Measurements from ENCODE around the gene TMEM25. TPM values are rescaled to one million over a fixed set of nuclear protein-coding genes. Genes with fewer than 3 reads are reported as not detected.

TMEM25 gene
- total and polyA plus RNA-seq, 7 experiments from 2014 or later = 12.1 to 32.8 (median 27.6) TPM

DNA sequence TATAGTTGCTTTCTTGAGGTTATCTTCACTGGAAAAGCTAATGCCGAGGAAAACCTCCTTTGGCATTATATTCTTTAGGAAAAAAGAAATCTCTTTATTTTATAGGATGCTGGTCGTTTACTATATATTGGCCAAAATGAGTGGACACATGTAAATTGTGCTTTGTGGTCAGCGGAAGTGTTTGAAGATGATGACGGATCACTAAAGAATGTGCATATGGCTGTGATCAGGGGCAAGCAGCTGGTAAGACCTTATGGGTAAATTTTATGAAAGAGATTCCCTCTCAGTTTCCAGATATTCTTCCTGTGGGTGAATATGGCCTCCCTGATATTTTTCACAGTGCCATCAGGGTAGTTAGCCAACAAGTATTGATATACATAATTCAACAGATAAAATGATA, 33.2 kb upstream of the TMEM25 start:
- Mint-ChIP-seq H3K36me3 (peaks cover 12 to 63% (median 42%) of the 10 kb centered on the region in 5 donors), H3K27me3 (no peaks in the 10 kb centered on the region), H3K9me3 (no peaks in the 10 kb centered on the region), H3K4me3 (no peak overlapping the region), H3K27ac (no peak overlapping the region), H3K4me1 (peaks cover 0 to 2% (median 0%) of the 10 kb centered on the region in 7 donors)
- no peak overlapping the region for H3K4me3 ChIP-seq (ENCODE audit: low read length)
- H3K4me1 ChIP-seq (ENCODE audit: control insufficient read depth in 2 of 2, insufficient read depth in 2 of 2, low read length in 2 of 2) = no peaks in the 10 kb centered on the region
- ChIA-PET CTCF (interaction anchor here (0.8 kb wide), 1 partner anchor 327 kb away, joined by 4 read pairs; no protein-coding TSS in a partner anchor), POLR2A (interaction anchor here (0.6 to 0.7 kb wide), 2 partner anchors 28 to 268 kb away, joined by 3 read pairs; no protein-coding TSS in a partner anchor)
- intact Hi-C loops (cut with micrococcal nuclease) = no loop called here
- no peak for ATAC-seq
- H3K36me3 ChIP-seq (ENCODE audit: control insufficient read depth in 2 of 3, insufficient read depth in 3 of 3, low read length in 3 of 3) = peaks cover 44 to 90% (median 49%) of the 10 kb centered on the region in 3 experiments
- no peak for DNase-seq
- H3K27ac ChIP-seq (ENCODE audit: low read depth, low read length) = no peak overlapping the region
- H3K27me3 ChIP-seq (ENCODE audit: control insufficient read depth in 2 of 2, insufficient read depth in 2 of 2, low read length in 2 of 2) = no peaks in the 10 kb centered on the region
- H3K9me3 ChIP-seq (ENCODE audit: control insufficient read depth in 2 of 3, low read length in 3 of 3) = no peaks in the 10 kb centered on the region

- intact Hi-C loops (cut with micrococcal nuclease) = no loop called here
- ChIA-PET CTCF (no interaction called here), POLR2A (no interaction called here)
- peak overlapping the region in 5 of 9 donors; percentile 1 to 10 (median 8) for H3K27ac Mint-ChIP-seq
- peaks cover 0 to 12% (median 2%) of the 10 kb centered on the region in 7 donors for H3K4me1 Mint-ChIP-seq
- peaks cover 18 to 76% (median 44%) of the 10 kb centered on the region in 5 donors for H3K36me3 Mint-ChIP-seq
- H3K27ac ChIP-seq (ENCODE audit: low read depth, low read length) = no peak overlapping the region
- ATAC-seq = no peak
- no peaks in the 10 kb centered on the region for H3K27me3 Mint-ChIP-seq
- no peak for DNase-seq
- H3K9me3 Mint-ChIP-seq = no peaks in the 10 kb centered on the region
- H3K4me3 ChIP-seq (ENCODE audit: low read length) = no peak overlapping the region
- no peaks in the 10 kb centered on the region for H3K27me3 ChIP-seq (ENCODE audit: control insufficient read depth in 2 of 2, insufficient read depth in 2 of 2, low read length in 2 of 2)
- no peak overlapping the region for H3K4me3 Mint-ChIP-seq
- no peaks in the 10 kb centered on the region for H3K4me1 ChIP-seq (ENCODE audit: control insufficient read depth in 2 of 2, insufficient read depth in 2 of 2, low read length in 2 of 2)
- H3K9me3 ChIP-seq (ENCODE audit: control insufficient read depth in 2 of 3, low read length in 3 of 3) = no peaks in the 10 kb centered on the region
- H3K36me3 ChIP-seq (ENCODE audit: control insufficient read depth in 2 of 3, insufficient read depth in 3 of 3, low read length in 3 of 3) = peaks cover 36 to 94% (median 57%) of the 10 kb centered on the region in 3 experiments
Measured at GRCh38 chr11:118503216-118503615, 27.8 kb upstream of the TMEM25 start.

DNA sequence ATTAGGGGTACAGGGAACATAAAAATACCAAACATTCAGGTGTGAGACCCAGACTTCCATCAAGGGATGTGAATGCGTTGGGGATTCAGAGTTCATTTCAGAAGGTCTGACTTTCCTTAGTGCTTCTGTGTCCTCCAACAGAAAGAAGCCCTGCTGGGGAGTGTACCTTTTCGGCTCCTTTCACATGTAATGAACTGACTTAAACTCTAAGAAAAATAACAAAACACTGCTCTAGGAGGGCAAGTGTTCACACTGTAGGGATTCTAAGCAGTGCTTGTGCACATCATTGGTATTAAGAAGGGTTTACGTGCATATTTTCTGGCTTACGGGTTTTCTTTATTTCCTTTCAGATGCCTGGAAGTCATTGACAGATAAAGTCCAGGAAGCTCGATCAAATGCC, 19.4 kb upstream of the TMEM25 start:
- no peaks in the 10 kb centered on the region for H3K27me3 Mint-ChIP-seq
- Histone ChIP-seq H3K27me3 (ENCODE audit: control insufficient read depth in 2 of 2, insufficient read depth in 2 of 2, low read length in 2 of 2) (no peaks in the 10 kb centered on the region), H3K4me3 (ENCODE audit: low read length) (no peak overlapping the region), H3K27ac (ENCODE audit: low read depth, low read length) (no peak overlapping the region), H3K4me1 (ENCODE audit: control insufficient read depth in 2 of 2, insufficient read depth in 2 of 2, low read length in 2 of 2) (no peaks in the 10 kb centered on the region), H3K9me3 (ENCODE audit: control insufficient read depth in 2 of 3, low read length in 3 of 3) (no peaks in the 10 kb centered on the region), H3K36me3 (ENCODE audit: control insufficient read depth in 2 of 3, insufficient read depth in 3 of 3, low read length in 3 of 3) (peaks cover 37 to 86% (median 48%) of the 10 kb centered on the region in 3 experiments)
- no peak for DNase-seq
- ChIA-PET POLR2A (interaction anchor here (0.5 kb wide), 1 partner anchor 71 kb away, joined by 3 read pairs; no protein-coding TSS in a partner anchor), CTCF (interaction anchor here (1.0 kb wide), 1 partner anchor 146 kb away, joined by 4 read pairs; no protein-coding TSS in a partner anchor)
- no peak for ATAC-seq
- peaks cover 6 to 21% (median 14%) of the 10 kb centered on the region in 7 donors for H3K4me1 Mint-ChIP-seq
- intact Hi-C loops (cut with micrococcal nuclease) = no loop called here
- peak overlapping the region in 4 of 9 donors; percentile 26 to 71 (median 47) for H3K27ac Mint-ChIP-seq
- H3K36me3 Mint-ChIP-seq = peaks cover 25 to 49% (median 41%) of the 10 kb centered on the region in 5 donors
- no peaks in the 10 kb centered on the region for H3K9me3 Mint-ChIP-seq
- no peak overlapping the region for H3K4me3 Mint-ChIP-seq

GRCh38 chr11:118514103-118514502, 16.9 kb upstream of the TMEM25 start:
- peak in 1 of 9 donors; percentile 17 for DNase-seq
- H3K36me3 Mint-ChIP-seq = peaks cover 25 to 45% (median 40%) of the 10 kb centered on the region in 5 donors
- Histone ChIP-seq H3K27ac (ENCODE audit: low read depth, low read length) (peak overlapping the region; percentile 55), H3K4me3 (ENCODE audit: low read length) (no peak overlapping the region), H3K27me3 (ENCODE audit: control insufficient read depth in 2 of 2, insufficient read depth in 2 of 2, low read length in 2 of 2) (no peaks in the 10 kb centered on the region), H3K9me3 (ENCODE audit: control insufficient read depth in 2 of 3, low read length in 3 of 3) (no peaks in the 10 kb centered on the region), H3K4me1 (ENCODE audit: control insufficient read depth in 2 of 2, insufficient read depth in 2 of 2, low read length in 2 of 2) (no peaks in the 10 kb centered on the region), H3K36me3 (ENCODE audit: control insufficient read depth in 2 of 3, insufficient read depth in 3 of 3, low read length in 3 of 3) (peaks cover 32 to 78% (median 49%) of the 10 kb centered on the region in 3 experiments)
- peak overlapping the region; percentile 19 to 86 (median 66) for H3K27ac Mint-ChIP-seq
- ATAC-seq = peak; percentile 48
- ChIA-PET CTCF (interaction anchor here (0.6 kb wide), 1 partner anchor 1333 kb away, joined by 4 read pairs; no protein-coding TSS in a partner anchor), POLR2A (no interaction called here)
- H3K4me3 Mint-ChIP-seq = peak overlapping the region in 8 of 10 donors; percentile 7 to 59 (median 30)
- peaks cover 6 to 21% (median 14%) of the 10 kb centered on the region in 7 donors for H3K4me1 Mint-ChIP-seq
- no peaks in the 10 kb centered on the region for H3K27me3 Mint-ChIP-seq
- H3K9me3 Mint-ChIP-seq = no peaks in the 10 kb centered on the region
- intact Hi-C loops (cut with micrococcal nuclease) = loop anchor here in 1 of 2 donors (2.0 kb wide), 1 partner anchor 53 kb away; no protein-coding TSS in a partner anchor

DNA sequence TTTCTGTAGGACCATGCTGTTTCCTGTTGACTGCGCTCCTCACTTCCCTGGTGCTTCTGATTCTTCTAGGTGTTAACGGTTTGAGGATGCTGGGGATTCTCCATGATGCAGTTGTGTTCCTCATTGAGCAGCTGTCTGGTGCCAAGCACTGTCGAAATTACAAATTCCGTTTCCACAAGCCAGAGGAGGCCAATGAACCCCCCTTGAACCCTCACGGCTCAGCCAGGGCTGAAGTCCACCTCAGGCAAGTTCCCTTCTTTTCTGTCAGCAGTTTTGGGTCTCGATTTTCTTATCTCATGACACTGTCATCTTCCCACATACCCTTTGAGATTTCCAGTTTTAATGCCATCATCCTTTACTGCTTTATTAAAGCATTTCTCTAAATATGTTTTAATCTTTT, 11.4 kb upstream of the TMEM25 start:
- no peaks in the 10 kb centered on the region for H3K9me3 Mint-ChIP-seq
- H3K4me1 Mint-ChIP-seq = peaks cover 3 to 18% (median 10%) of the 10 kb centered on the region in 7 donors
- no peak overlapping the region for H3K27ac ChIP-seq (ENCODE audit: low read depth, low read length)
- no peak overlapping the region for H3K4me3 Mint-ChIP-seq
- H3K4me1 ChIP-seq (ENCODE audit: control insufficient read depth in 2 of 2, insufficient read depth in 2 of 2, low read length in 2 of 2) = no peaks in the 10 kb centered on the region
- peaks cover 23 to 40% (median 37%) of the 10 kb centered on the region in 5 donors for H3K36me3 Mint-ChIP-seq
- H3K27me3 ChIP-seq (ENCODE audit: control insufficient read depth in 2 of 2, insufficient read depth in 2 of 2, low read length in 2 of 2) = no peaks in the 10 kb centered on the region
- H3K27ac Mint-ChIP-seq = peak overlapping the region in 4 of 9 donors; percentile 11 to 72 (median 42)
- no peaks in the 10 kb centered on the region for H3K9me3 ChIP-seq (ENCODE audit: control insufficient read depth in 2 of 3, low read length in 3 of 3)
- CTCF ChIA-PET = interaction anchor here (0.6 kb wide), 1 partner anchor 335 kb away, joined by 3 read pairs; no protein-coding TSS in a partner anchor
- no peaks in the 10 kb centered on the region for H3K27me3 Mint-ChIP-seq
- DNase-seq (no peak), ATAC-seq (no peak)
- peaks cover 28 to 76% (median 59%) of the 10 kb centered on the region in 3 experiments for H3K36me3 ChIP-seq (ENCODE audit: control insufficient read depth in 2 of 3, insufficient read depth in 3 of 3, low read length in 3 of 3)
- H3K4me3 ChIP-seq (ENCODE audit: low read length) = no peak overlapping the region
- intact Hi-C loops (cut with micrococcal nuclease) = no loop called here
- POLR2A ChIA-PET = interaction anchor here (0.5 kb wide), 1 partner anchor 235 kb away, joined by 6 read pairs; no protein-coding TSS in a partner anchor

- DNase-seq = no peak
- peaks cover 28 to 60% (median 45%) of the 10 kb centered on the region in 3 experiments for H3K36me3 ChIP-seq (ENCODE audit: control insufficient read depth in 2 of 3, insufficient read depth in 3 of 3, low read length in 3 of 3)
- intact Hi-C loops (cut with micrococcal nuclease) = no loop called here
- ChIA-PET CTCF (no interaction called here), POLR2A (interaction anchor here (0.7 kb wide), 1 partner anchor 243 kb away, joined by 3 read pairs; no protein-coding TSS in a partner anchor)
- H3K4me1 ChIP-seq (ENCODE audit: control insufficient read depth in 2 of 2, insufficient read depth in 2 of 2, low read length in 2 of 2) = no peaks in the 10 kb centered on the region
- H3K27ac ChIP-seq (ENCODE audit: low read depth, low read length) = no peak overlapping the region
- no peak for ATAC-seq
- H3K27ac Mint-ChIP-seq = no peak overlapping the region
- H3K27me3 Mint-ChIP-seq = no peaks in the 10 kb centered on the region
- peaks cover 0 to 2% (median 0%) of the 10 kb centered on the region in 11 donors for H3K9me3 Mint-ChIP-seq
- H3K27me3 ChIP-seq (ENCODE audit: control insufficient read depth in 2 of 2, insufficient read depth in 2 of 2, low read length in 2 of 2) = no peaks in the 10 kb centered on the region
- H3K4me1 Mint-ChIP-seq = peaks cover 5 to 20% (median 15%) of the 10 kb centered on the region in 7 donors
- no peaks in the 10 kb centered on the region for H3K9me3 ChIP-seq (ENCODE audit: control insufficient read depth in 2 of 3, low read length in 3 of 3)
- peaks cover 14 to 30% (median 24%) of the 10 kb centered on the region in 5 donors for H3K36me3 Mint-ChIP-seq
- no peak overlapping the region for H3K4me3 ChIP-seq (ENCODE audit: low read length)
- no peak overlapping the region for H3K4me3 Mint-ChIP-seq
Measured at GRCh38 chr11:118521892-118522311, 9.1 kb upstream of the TMEM25 start.
